KMS-11 (cell line): Measurements from ENCODE around the gene ARID1B.

Experiments used
- H2AFZ ChIP-seq: fragments of 200-600 bp; sonication (generic); 2 replicates; pipeline ENCODE4 v1.6.1; 2016; ENCODE audit warnings: antibody characterized with exemption, mixed run types, low read depth
- H3K27ac ChIP-seq: fragments of 200-600 bp; sonication (generic); 2 replicates; pipeline ENCODE4 v1.6.1; 2016; ENCODE audit warnings: mild to moderate bottlenecking, mixed run types
- H3K27me3 ChIP-seq: fragments of 200-600 bp; sonication (generic); 2 replicates; pipeline ENCODE4 v1.6.1; 2017; ENCODE audit warnings: mild to moderate bottlenecking, low read depth, mixed run types, moderate library complexity; ENCODE audit not compliant: insufficient read depth
- H3K36me3 ChIP-seq: fragments of 200-600 bp; sonication (generic); 2 replicates; pipeline ENCODE4 v1.6.1; 2017; ENCODE audit warnings: mild to moderate bottlenecking, mixed run types; ENCODE audit not compliant: insufficient read depth
- H3K4me1 ChIP-seq: fragments of 200-600 bp; sonication (generic); 2 replicates; pipeline ENCODE4 v1.6.1; 2016; ENCODE audit warnings: mild to moderate bottlenecking, low read depth, mixed run types; ENCODE audit not compliant: poor library complexity, severe bottlenecking
- H3K4me2 ChIP-seq: fragments of 200-600 bp; sonication (generic); 2 replicates; pipeline ENCODE4 v1.7.0; 2016; ENCODE audit warnings: mild to moderate bottlenecking, mixed run types
- H3K4me3 ChIP-seq: fragments of 200-600 bp; sonication (generic); IDR thresholded peaks from 2 replicates; pipeline ENCODE4 v1.6.1; 2017; ENCODE audit warnings: low read depth, low read length, mixed read lengths; ENCODE audit not compliant: insufficient read depth
- H3K79me2 ChIP-seq: fragments of 200-600 bp; sonication (generic); 2 replicates; pipeline ENCODE4 v1.6.1; 2016; ENCODE audit warnings: low read depth, mixed run types; ENCODE audit not compliant: insufficient read depth
- H3K9ac ChIP-seq: fragments of 200-600 bp; sonication (generic); 2 replicates; pipeline ENCODE4 v1.6.1; 2016; ENCODE audit warnings: mild to moderate bottlenecking, mixed run types
- H4K20me1 ChIP-seq: fragments of 200-600 bp; sonication (generic); 2 replicates; pipeline ENCODE4 v1.6.1; 2016; ENCODE audit warnings: mild to moderate bottlenecking, mixed run types; ENCODE audit not compliant: insufficient read depth
- CTCF ChIP-seq: fragments of 200-600 bp; sonication (generic); conservative IDR thresholded peaks from 2 replicates; pipeline ENCODE4 v1.6.1; 2017; ENCODE audit warnings: low read depth, mild to moderate bottlenecking, antibody characterized with exemption, low read length, moderate library complexity, mixed read lengths

ARID1B gene

GRCh38 chr6:157063923-157064322, 286.7 kb downstream of the ARID1B start:
- Histone ChIP-seq H2AFZ (no peak overlapping the region), H4K20me1 (peaks cover 3% of the 10 kb centered on the region; the same call in 1 of the 2 replicates), H3K27ac (no peak overlapping the region), H3K4me2 (no peak overlapping the region), H3K4me1 (peaks cover 38% of the 10 kb centered on the region), H3K36me3 (no peaks in the 10 kb centered on the region), H3K27me3 (no peaks in the 10 kb centered on the region), H3K4me3 (no peak overlapping the region), H3K79me2 (no peaks in the 10 kb centered on the region), H3K9ac (no peak overlapping the region)
- no peak for TF ChIP-seq CTCF

GRCh38 chr6:157064502-157064901, 287.3 kb downstream of the ARID1B start:
- 0 out of 2 replicates have a peak, but pooled peaks cover 3% of the 10 kb centered on the region for H3K79me2 ChIP-seq
- no peaks in the 10 kb centered on the region for H3K27me3 ChIP-seq
- H3K4me3 ChIP-seq = no peak overlapping the region
- H3K36me3 ChIP-seq = no peaks in the 10 kb centered on the region
- H4K20me1 ChIP-seq = peaks cover 3% of the 10 kb centered on the region; the same call in 1 of the 2 replicates
- no peak overlapping the region for H3K4me2 ChIP-seq
- no peak for TF ChIP-seq CTCF
- no peak overlapping the region for H3K27ac ChIP-seq
- H3K9ac ChIP-seq = no peak overlapping the region
- no peak overlapping the region for H2AFZ ChIP-seq
- H3K4me1 ChIP-seq = peaks cover 44% of the 10 kb centered on the region

- H3K4me1 ChIP-seq = peaks cover 49% of the 10 kb centered on the region
- no peak for TF ChIP-seq CTCF
- H4K20me1 ChIP-seq = peaks cover 3% of the 10 kb centered on the region; the same call in 1 of the 2 replicates
- H3K36me3 ChIP-seq = no peaks in the 10 kb centered on the region
- no peak overlapping the region for H3K4me2 ChIP-seq
- H3K4me3 ChIP-seq = no peak overlapping the region
- no peak overlapping the region for H3K27ac ChIP-seq
- H2AFZ ChIP-seq = no peak overlapping the region
- peaks cover 9% of the 10 kb centered on the region; the same call in 1 of the 2 replicates for H3K79me2 ChIP-seq
- H3K27me3 ChIP-seq = no peaks in the 10 kb centered on the region
- H3K9ac ChIP-seq = no peak overlapping the region
These were observed 288.2 kb downstream of the ARID1B start for GRCh38 chr6:157065366-157065765.

GRCh38 chr6:157066781-157067491, 289.8 kb downstream of the ARID1B start:
- Histone ChIP-seq H4K20me1 (peaks cover 3% of the 10 kb centered on the region; the same call in 1 of the 2 replicates), H3K4me1 (peaks cover 60% of the 10 kb centered on the region), H3K4me2 (no peak overlapping the region), H2AFZ (no peak overlapping the region), H3K9ac (no peak overlapping the region), H3K27ac (no peak overlapping the region), H3K36me3 (no peaks in the 10 kb centered on the region), H3K79me2 (peaks cover 22% of the 10 kb centered on the region; the same call in 1 of the 2 replicates), H3K4me3 (no peak overlapping the region), H3K27me3 (no peaks in the 10 kb centered on the region)
- TF ChIP-seq CTCF = no peak
